GM12878 (cell line): ENCODE results near the gene FDX1. TPM values are rescaled to one million over a fixed set of nuclear protein-coding genes. Genes with fewer than 3 reads are reported as not detected.

Experiments used
- ATF7 ChIP-seq: fragments of 450-650 bp; IDR thresholded peaks from 2 replicates; pipeline ENCODE4 v1.6.1; 2016; ENCODE audit warnings: low read depth, mild to moderate bottlenecking
- CBX3 ChIP-seq: fragments of 200-600 bp; sonication (generic); IDR thresholded peaks from 2 replicates; pipeline ENCODE4 v1.6.1; 2016; ENCODE audit warnings: low read depth, borderline replicate concordance
- DPF2 ChIP-seq: fragments of 450-650 bp; IDR thresholded peaks from 2 replicates; pipeline ENCODE4 v1.6.1; 2017; ENCODE audit warnings: mild to moderate bottlenecking
- ETV6 ChIP-seq, 2 experiments: fragments of 450-650 bp in 1 of 2; IDR thresholded peaks in 1 of 2; conservative IDR thresholded peaks in 1 of 2; 2 replicates each; pipeline ENCODE4 v1.6.1; 2014; ENCODE audit warnings: antibody characterized with exemption in 1 of 2, borderline replicate concordance in 1 of 2, low read depth in 1 of 2, mild to moderate bottlenecking in 1 of 2, moderate library complexity in 1 of 2
- FOXK2 ChIP-seq: fragments of 450-650 bp; IDR thresholded peaks from 2 replicates; pipeline ENCODE4 v1.6.1; 2017; ENCODE audit warnings: mild to moderate bottlenecking, moderate library complexity
- FOXM1 ChIP-seq: IDR thresholded peaks from 2 replicates; pipeline ENCODE4 v1.6.1; 2012; ENCODE audit warnings: low read depth, mild to moderate bottlenecking, inconsistent platforms, low read length, moderate library complexity
- HCFC1 ChIP-seq: fragments of 150-350 bp; IDR thresholded peaks from 2 replicates; pipeline ENCODE4 v1.6.1; 2014; ENCODE audit warnings: low read length
- MEF2A ChIP-seq: IDR thresholded peaks from 2 replicates; pipeline ENCODE4 v1.6.1; 2011; ENCODE audit warnings: low read depth, mild to moderate bottlenecking, low read length, moderate library complexity; ENCODE audit not compliant: insufficient read depth
- MYC ChIP-seq: IDR thresholded peaks from 2 replicates; pipeline ENCODE4 v1.6.1; 2011; ENCODE audit warnings: mild to moderate bottlenecking, low read length, moderate library complexity, inconsistent platforms; ENCODE audit not compliant: insufficient read depth, insufficient replicate concordance, insufficient read length, severe bottlenecking
- NFXL1 ChIP-seq: fragments of 450-650 bp; IDR thresholded peaks from 2 replicates; pipeline ENCODE4 v1.6.1; 2017; ENCODE audit warnings: antibody characterized with exemption, mild to moderate bottlenecking, borderline replicate concordance
- PAX8 ChIP-seq: fragments of 450-650 bp; IDR thresholded peaks from 2 replicates; pipeline ENCODE4 v1.6.1; 2017; ENCODE audit warnings: mild to moderate bottlenecking, moderate library complexity
- POLR2A ChIP-seq: IDR thresholded peaks from 2 replicates; pipeline ENCODE4 v1.6.1; 2011; ENCODE audit warnings: low read depth, mild to moderate bottlenecking, low read length
- RAD21 ChIP-seq: IDR thresholded peaks from 2 replicates; pipeline ENCODE4 v1.6.1; 2011; ENCODE audit warnings: mild to moderate bottlenecking, low read depth, low read length, moderate library complexity; ENCODE audit not compliant: insufficient read depth
- SMAD1 ChIP-seq: fragments of 450-650 bp; IDR thresholded peaks from 2 replicates; pipeline ENCODE4 v1.6.1; 2018; ENCODE audit warnings: mild to moderate bottlenecking, low read depth; ENCODE audit not compliant: partially characterized antibody
- SREBF2 ChIP-seq: IDR thresholded peaks from 2 replicates; pipeline ENCODE4 v1.6.1; 2012; ENCODE audit warnings: mild to moderate bottlenecking, low read length
- SUPT20H ChIP-seq: IDR thresholded peaks from 2 replicates; pipeline ENCODE4 v1.6.1; 2011; ENCODE audit warnings: low read depth, mild to moderate bottlenecking, low read length, moderate library complexity, borderline replicate concordance; ENCODE audit not compliant: control insufficient read depth
- WRNIP1 ChIP-seq: IDR thresholded peaks from 2 replicates; pipeline ENCODE4 v1.6.1; 2011; ENCODE audit warnings: low read depth, low read length, improper control_type of control experiment, borderline replicate concordance
- ZNF24 ChIP-seq: fragments of 450-650 bp; IDR thresholded peaks from 2 replicates; pipeline ENCODE4 v1.6.1; 2017; ENCODE audit warnings: antibody characterized with exemption, mild to moderate bottlenecking
- ZNF384 ChIP-seq: IDR thresholded peaks from 2 replicates; pipeline ENCODE4 v1.6.1; 2012; ENCODE audit warnings: low read depth, mild to moderate bottlenecking, low read length, improper control_type of control experiment, borderline replicate concordance
- polyA plus RNA-seq, 11 experiments: library from polyadenylated mRNA; depleted of rRNA in 4 of 11; unstranded in 6 of 11; stranded (reverse) in 5 of 11; fragments of >200 nt; fragmentation: Nextera tagmentation in 4 of 11; fragmentation: Illumina TruSeq in 1 of 11; extraction: Ambion mirVana in 4 of 11; extraction: Trizol in 1 of 11; gene quantifications; 1 replicate in 1 of 11; 2 replicates in 10 of 11; pipeline versions ENCODE4 v1.2.1 to v1.2.3, GENCODE V29; 2011 to 2016; ENCODE audit warnings: inconsistent platforms in 2 of 11, missing spikeins in 2 of 11, low read depth in 1 of 11
- total RNA-seq, 4 experiments: library from RNA; depleted of rRNA in 3 of 4; stranded (reverse); fragments of >200 nt in 3 of 4; fragmentation: Illumina TruSeq in 1 of 4; extraction: Trizol in 1 of 4; gene quantifications; 2 replicates each; pipeline versions ENCODE4 v1.2.1 to v1.2.3, GENCODE V29; 2013 to 2021
- TF ChIP-seq, protein P1 (sequence below): IDR thresholded peaks from 2 replicates; pipeline ENCODE4 v1.6.1; 2012; ENCODE audit warnings: low read depth, low read length, improper control_type of control experiment
- TF ChIP-seq, protein P2 (sequence below): IDR thresholded peaks from 2 replicates; pipeline ENCODE4 v1.6.1; 2012; ENCODE audit warnings: low read depth, low read length, improper control_type of control experiment
- TF ChIP-seq, protein P3 (sequence below): fragments of 450-650 bp; IDR thresholded peaks from 2 replicates; pipeline ENCODE4 v1.6.1; 2016; ENCODE audit warnings: mild to moderate bottlenecking, moderate library complexity, borderline replicate concordance
- TF ChIP-seq, protein P4 (sequence below): fragments of 150-350 bp; IDR thresholded peaks from 2 replicates; pipeline ENCODE4 v1.6.1; 2014; ENCODE audit warnings: mild to moderate bottlenecking, low read depth, low read length
- TF ChIP-seq, protein P5 (sequence below): fragments of 450-650 bp; IDR thresholded peaks from 2 replicates; pipeline ENCODE4 v1.6.1; 2014; ENCODE audit warnings: mild to moderate bottlenecking

The FDX1 gene
- total and polyA plus RNA-seq, 10 of the 15 experiments (the other 5 are each of a cell fraction or from before 2014, with no cell fraction given): 3.9 to 20.3 (median 8.1) TPM

DNA sequence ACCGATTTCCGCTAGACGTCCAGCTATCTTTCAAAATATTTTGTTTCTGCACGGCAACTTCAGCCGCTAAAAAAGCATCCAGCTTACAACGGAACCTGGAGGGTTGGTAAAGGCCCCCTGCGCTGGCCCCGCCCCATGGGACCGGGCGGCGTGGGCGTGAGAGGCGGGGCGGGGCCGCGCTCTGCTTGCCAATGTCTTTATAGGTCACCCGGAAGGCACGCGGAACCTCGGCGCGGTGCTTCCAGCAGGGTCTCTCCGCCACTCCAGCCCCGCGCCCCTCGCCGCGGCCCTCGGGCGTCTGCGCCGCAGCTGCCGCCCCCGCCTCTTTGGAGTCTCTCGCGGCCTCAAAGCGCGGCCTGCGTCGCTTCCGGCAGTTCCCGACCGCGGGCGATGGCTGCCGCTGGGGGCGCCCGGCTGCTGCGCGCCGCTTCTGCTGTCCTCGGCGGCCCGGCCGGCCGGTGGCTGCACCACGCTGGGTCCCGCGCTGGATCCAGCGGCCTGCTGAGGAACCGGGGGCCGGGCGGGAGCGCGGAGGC is at the start of gene FDX1 (continued):
- TF ChIP-seq WRNIP1 (no peak), ZNF384 (no peak), HCFC1 (no peak), ETV6 (conservative IDR thresholded peaks at IDR 0.05 in 1 of 2, IDR thresholded peaks at IDR 0.05 in 1 of 2; ENCODE audit: borderline replicate concordance in 1 of 2, low read depth in 1 of 2) (no peak), NFXL1 (no peak), RAD21 (no peak), MEF2A (no peak), SREBF2 (no peak), SMAD1 (no peak), FOXK2 (no peak), ATF7 (no peak), ZNF24 (peak; percentile 62; the same call in 1 of the 2 replicates), DPF2 (peak; percentile 96), MYC (peak; percentile 22), FOXM1 (no peak), POLR2A (peak; percentile 78), SUPT20H (no peak), CBX3 (no peak), PAX8 (no peak)
- TF ChIP-seq, protein P1, sequence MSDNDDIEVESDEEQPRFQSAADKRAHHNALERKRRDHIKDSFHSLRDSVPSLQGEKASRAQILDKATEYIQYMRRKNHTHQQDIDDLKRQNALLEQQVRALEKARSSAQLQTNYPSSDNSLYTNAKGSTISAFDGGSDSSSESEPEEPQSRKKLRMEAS: peak; percentile 45; the same call in 1 of the 2 replicates
- TF ChIP-seq, protein P2, sequence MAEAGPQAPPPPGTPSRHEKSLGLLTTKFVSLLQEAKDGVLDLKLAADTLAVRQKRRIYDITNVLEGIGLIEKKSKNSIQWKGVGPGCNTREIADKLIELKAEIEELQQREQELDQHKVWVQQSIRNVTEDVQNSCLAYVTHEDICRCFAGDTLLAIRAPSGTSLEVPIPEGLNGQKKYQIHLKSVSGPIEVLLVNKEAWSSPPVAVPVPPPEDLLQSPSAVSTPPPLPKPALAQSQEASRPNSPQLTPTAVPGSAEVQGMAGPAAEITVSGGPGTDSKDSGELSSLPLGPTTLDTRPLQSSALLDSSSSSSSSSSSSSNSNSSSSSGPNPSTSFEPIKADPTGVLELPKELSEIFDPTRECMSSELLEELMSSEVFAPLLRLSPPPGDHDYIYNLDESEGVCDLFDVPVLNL: no peak
- TF ChIP-seq, protein P3, sequence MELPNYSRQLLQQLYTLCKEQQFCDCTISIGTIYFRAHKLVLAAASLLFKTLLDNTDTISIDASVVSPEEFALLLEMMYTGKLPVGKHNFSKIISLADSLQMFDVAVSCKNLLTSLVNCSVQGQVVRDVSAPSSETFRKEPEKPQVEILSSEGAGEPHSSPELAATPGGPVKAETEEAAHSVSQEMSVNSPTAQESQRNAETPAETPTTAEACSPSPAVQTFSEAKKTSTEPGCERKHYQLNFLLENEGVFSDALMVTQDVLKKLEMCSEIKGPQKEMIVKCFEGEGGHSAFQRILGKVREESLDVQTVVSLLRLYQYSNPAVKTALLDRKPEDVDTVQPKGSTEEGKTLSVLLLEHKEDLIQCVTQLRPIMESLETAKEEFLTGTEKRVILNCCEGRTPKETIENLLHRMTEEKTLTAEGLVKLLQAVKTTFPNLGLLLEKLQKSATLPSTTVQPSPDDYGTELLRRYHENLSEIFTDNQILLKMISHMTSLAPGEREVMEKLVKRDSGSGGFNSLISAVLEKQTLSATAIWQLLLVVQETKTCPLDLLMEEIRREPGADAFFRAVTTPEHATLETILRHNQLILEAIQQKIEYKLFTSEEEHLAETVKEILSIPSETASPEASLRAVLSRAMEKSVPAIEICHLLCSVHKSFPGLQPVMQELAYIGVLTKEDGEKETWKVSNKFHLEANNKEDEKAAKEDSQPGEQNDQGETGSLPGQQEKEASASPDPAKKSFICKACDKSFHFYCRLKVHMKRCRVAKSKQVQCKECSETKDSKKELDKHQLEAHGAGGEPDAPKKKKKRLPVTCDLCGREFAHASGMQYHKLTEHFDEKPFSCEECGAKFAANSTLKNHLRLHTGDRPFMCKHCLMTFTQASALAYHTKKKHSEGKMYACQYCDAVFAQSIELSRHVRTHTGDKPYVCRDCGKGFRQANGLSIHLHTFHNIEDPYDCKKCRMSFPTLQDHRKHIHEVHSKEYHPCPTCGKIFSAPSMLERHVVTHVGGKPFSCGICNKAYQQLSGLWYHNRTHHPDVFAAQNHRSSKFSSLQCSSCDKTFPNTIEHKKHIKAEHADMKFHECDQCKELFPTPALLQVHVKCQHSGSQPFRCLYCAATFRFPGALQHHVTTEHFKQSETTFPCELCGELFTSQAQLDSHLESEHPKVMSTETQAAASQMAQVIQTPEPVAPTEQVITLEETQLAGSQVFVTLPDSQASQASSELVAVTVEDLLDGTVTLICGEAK: no peak
- TF ChIP-seq, protein P4, sequence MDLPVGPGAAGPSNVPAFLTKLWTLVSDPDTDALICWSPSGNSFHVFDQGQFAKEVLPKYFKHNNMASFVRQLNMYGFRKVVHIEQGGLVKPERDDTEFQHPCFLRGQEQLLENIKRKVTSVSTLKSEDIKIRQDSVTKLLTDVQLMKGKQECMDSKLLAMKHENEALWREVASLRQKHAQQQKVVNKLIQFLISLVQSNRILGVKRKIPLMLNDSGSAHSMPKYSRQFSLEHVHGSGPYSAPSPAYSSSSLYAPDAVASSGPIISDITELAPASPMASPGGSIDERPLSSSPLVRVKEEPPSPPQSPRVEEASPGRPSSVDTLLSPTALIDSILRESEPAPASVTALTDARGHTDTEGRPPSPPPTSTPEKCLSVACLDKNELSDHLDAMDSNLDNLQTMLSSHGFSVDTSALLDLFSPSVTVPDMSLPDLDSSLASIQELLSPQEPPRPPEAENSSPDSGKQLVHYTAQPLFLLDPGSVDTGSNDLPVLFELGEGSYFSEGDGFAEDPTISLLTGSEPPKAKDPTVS: no peak
- TF ChIP-seq, protein P5, sequence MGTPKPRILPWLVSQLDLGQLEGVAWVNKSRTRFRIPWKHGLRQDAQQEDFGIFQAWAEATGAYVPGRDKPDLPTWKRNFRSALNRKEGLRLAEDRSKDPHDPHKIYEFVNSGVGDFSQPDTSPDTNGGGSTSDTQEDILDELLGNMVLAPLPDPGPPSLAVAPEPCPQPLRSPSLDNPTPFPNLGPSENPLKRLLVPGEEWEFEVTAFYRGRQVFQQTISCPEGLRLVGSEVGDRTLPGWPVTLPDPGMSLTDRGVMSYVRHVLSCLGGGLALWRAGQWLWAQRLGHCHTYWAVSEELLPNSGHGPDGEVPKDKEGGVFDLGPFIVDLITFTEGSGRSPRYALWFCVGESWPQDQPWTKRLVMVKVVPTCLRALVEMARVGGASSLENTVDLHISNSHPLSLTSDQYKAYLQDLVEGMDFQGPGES: no peak
